Fibroblast of skin of left quadriceps (primary cell): Measurements from ENCODE around the gene HM13.
"Not testable (repeated sequence)": the region's sequence is repeated elsewhere in the genome, so short reads cannot be mapped to it uniquely, and the experiment has no call there.

ENCODE experiments used
- DNase-seq, 2 experiments: peaks; one replicate each; pipeline ENCODE4 v3.0.0-alpha.2; 2013; ENCODE audit warnings: low read depth in 2 of 2

The HM13 gene

DNA sequence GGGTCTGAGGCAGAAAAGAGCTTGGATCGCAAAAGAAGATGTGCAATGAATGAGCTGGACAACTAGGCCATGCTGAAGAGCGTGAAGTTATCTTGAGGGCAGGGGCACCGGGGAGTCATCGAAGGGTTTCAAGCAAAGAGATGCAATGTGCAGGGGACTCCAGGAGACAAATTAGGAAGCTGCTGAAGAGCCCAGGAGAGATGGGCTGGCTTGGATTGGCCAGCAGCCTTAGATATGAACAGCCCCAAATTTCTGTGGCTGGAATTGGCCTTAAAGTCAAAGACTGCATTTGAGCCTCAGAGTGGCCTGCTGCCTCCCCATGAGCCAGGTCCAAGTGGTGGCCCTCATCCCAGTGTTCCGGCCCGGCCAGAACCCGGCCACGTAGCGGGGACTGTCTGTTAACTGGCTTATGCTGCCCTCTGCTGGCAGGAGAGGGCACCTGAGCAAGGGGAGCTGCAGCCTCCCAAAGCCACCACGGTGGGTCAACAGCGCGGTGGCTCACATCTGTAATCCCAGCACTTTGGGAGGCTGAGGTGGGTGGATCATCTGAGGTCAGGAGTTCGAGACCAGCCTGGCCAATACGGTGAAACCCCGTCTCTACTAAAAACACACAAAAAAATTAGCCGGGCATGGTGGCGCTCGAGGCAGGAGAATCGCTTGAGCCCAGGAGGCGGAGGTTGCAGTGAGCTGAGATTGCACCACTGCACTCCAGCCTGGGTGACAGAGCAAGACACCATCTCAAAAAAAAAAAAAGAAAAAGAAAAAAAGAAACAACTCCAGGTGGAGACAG is 11.2 kb upstream of the HM13 start:
- peak; percentile 41 to 42 for DNase-seq

DNA sequence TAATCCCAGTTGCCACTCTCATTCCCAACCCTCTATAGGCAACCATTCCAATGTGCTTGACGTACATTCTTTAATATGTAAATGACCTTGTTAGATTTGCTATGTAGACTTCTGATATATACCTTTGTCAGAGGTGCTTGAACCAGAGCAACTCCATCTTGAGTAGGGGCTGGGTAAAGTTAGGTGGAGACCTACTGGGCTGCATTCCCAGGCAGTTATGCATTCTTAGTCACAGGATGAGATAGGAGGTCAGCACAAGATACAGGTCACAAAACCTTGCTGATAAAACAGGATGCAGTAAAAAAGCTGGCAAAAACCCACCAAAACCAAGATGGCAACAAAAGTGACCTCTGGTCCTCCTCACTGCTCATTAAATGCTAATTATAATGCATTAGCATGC is 8.3 kb upstream of the HM13 start:
- no peak for DNase-seq

DNA sequence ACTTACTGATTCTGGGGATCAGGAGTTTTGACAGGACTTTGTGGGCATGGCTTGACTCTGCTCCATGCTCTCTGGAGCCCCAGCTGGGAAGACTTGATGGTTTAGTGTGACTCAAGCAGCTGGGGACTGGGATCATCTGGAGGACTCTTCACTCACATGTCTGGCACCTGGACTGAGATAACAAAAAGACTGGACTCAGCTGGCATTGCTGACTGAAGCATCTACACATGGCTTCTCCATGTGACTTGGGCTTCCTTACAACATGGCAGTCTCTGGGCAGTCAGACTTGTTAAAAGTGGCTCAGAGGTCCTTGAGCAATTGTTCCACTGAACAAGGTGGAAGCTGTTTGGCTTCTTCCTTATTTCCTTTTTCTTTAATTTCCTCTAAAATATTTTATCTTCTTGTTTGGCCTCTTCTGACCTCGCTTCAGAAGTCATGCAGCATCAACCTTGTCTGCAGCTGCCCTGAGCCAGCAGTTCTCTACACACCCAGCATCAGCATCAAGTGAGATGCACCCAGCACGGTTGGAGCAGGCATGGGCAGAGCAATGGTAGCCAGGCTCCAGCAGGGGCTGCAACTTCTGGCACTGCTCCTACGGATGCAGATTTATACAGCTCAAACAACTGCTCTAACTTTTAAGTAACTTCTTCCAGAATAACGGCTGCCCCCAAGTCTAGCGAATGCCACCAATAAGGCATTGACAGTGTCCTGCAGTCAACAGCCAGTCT is 5.6 kb upstream of the HM13 start:
- DNase-seq, result no peak

DNA sequence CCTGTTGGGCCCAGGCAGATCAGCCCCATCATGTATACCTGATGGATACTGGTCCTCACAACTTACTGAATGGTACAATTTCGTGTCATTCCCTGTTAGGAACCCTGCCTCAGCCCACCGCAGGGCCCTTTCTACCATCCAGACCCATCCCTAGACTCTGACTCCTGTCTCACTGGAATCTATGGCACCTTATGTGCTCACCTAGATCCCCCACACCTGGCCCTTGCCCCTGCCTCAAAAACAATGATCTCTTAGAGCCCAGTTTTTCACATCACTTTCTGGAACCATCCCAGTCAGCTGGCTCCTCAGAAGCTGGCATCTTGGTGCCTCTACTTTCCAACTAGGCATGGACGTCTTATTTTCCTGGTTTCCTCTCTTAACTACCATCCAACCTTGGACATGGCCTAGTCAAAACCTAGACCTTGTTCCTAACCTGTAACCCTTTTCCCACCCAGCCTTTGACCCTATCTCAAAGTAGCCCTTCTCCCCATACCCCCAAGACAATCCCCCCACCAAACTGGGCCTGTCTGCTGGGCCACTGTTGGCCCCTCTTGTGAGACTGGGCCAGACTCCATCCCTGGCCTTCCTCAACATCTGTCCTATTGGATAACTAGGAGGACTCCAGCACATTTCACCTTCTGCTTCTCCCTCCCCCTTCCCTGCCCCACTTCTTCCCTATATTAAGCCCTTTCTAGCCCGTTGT is 981 bp downstream of the HM13 start:
- DNase-seq, result no peak

DNA sequence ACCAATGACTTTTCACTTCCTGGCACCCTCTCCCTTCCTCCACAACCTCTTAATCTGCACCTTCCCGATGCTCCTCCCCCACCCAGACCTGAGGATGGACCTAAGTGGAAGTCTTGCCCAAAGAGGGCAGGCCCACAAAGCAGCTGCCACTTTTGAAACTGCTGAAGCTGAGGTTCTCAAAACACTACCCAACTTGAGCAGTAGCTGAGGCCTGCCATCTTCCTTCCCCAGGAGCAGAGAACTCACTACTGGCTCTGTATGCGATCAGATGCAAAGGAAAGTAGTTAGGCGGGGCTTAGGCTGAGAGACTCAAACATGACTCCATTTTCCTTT is 1.5 kb downstream of the HM13 start:
- no peak for DNase-seq

DNA sequence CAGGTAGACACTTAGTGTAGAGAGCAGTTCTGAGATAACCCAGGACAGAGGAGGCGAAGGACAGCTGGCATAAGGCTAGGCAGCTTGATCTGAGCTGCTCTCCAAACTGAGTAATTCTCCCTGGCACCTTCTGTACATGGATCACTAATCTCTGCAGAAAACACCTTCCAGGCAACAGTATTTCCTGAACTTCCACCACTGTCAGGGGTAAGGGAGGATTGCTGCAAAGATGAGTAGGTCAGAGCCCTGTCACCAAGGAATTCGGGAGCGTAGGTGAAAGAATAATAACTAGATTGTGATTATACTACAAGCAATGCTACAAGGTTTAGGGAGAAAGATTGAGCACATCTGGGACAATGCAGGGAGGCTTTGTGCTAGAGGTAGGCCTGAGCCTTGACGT is 1.9 kb downstream of the HM13 start:
- no peak for DNase-seq

DNA sequence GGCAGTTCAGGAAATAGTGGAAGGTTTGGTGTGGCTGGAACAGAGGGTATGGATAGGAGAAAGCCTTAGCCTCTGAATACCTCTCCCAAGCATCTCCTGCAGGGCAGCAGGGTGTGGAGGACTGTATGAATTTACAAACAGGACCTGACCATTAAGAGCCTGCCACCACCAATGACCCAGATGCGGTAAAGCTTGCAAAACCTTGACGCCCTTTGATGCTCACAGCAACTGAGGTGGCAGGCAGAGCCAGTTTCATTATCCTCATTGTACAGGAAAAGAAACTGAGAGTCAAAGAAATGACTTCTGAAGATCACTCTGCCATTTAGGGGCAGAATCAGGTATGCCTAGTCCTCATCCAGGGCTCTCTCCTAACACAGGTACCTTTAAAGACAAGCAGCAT is 2.4 kb downstream of the HM13 start:
- DNase-seq, result no peak

DNA sequence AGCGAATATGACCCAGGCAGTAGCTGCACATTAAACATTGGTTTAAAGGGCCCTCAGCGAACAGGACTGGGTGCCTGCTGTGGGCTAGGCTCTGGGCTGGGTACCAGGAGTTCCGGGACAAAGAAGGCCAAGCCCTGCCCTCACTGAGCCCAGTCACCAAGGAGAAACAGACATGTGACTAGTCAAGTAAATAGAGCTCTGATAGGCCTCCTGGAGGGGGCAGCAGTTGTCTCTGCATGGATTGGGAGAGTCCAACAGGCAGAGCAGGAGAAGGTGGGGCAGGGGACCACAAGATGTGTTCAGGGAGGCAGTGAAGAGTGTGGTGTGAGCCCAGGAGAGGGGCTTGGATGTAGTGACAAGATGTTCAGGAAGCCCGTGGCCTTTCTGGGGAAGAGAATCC is 3.1 kb downstream of the HM13 start:
- DNase-seq, result no peak

DNA sequence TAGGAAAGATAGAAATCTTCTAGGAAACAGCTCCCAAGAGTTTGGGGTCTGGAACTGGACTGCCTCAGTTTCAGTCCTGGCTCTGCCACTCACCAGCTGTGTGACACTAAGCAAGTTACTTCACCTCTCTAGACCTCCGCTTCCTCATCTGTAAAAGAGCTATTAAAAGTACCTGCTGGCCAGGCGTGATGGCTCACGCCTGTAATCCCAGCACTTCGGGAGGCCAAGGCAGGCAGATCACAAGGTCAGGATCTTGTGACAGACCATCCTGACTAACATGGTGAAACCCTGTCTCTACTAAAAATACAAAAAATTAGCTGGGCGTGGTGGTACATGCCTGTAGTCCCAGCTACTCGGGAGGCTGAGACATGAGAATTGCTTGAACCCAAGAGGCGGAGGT is 7.0 kb downstream of the HM13 start:
- DNase-seq, result not testable (repeated sequence)

DNA sequence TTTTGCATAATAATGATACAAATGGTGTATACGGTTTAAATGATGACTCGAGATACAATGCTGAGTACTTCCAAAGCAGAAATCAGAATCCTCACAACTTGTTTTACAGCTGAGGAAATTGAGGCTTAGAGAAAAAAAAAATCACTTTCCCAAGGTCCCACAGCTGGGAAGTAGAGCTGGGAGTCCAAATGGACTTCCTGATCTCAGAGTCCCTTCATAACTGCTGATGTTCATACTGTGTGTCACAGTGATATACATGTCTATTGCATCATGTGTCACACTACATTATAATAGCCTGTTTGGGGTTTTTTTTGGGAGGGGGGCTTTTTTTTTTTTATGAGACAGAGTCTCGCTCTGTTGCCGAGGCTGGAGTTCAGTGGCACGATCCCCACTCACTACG is 8.5 kb downstream of the HM13 start:
- no peak for DNase-seq

DNA sequence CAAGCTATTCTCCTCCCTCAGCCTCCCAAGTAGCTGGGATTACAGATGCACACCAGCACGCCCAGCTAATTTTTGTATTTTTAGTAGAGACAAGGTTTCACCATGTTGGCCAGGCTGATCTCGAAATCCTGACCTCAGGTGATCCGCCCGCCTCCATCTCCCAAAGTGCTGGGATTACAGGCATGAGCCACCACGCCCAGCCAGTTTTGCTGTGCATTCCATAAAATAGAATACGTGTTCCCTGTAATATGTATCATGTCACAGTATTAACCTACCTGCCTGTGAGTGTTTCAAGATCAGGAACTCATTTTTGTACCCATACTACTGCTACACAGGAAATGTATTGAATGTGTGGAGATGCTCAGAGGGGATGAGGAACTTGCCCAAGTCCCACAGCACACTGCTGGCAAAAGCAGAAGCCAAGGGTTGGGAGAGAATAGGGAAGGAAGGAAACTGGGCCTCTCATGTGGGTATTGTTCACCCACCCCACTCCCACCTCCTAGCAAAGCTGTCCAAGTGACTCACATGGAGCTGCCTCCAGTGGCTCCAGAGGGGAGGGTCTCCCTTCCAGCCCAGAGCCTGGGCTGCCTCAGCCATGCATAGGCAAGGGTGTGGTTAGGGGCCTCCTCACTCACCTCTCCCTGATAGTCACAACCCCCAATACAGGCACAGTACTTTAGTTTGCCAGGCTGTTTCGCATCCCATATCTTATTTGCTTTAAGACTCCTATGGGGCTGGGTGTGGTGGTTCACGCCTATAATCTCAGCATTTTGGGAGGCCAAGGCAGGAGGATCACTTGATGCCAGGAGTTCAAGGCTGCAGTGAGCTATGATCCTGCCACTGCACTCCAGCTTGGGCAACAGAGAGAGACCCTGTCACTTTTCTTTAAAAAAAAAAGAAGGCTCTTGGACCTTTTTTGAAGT is 9.4 kb downstream of the HM13 start:
- no peak for DNase-seq

DNA sequence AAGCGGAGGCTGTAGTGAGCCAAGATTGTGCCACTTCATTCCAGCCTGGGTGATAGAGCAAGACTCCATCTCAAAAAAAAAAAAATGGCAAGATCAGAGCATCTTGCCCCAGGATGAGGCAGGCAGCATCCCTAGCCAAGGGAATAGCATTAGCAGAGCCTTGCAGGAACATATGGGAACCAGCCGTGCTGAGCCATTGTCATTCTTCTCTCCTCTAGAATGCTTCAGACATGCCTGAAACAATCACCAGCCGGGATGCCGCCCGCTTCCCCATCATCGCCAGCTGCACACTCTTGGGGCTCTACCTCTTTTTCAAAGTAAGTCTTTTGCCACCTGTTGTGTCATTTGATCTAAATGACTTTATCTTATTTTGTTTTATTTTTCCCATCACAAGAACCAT is 13.0 kb downstream of the HM13 start:
- no peak for DNase-seq

DNA sequence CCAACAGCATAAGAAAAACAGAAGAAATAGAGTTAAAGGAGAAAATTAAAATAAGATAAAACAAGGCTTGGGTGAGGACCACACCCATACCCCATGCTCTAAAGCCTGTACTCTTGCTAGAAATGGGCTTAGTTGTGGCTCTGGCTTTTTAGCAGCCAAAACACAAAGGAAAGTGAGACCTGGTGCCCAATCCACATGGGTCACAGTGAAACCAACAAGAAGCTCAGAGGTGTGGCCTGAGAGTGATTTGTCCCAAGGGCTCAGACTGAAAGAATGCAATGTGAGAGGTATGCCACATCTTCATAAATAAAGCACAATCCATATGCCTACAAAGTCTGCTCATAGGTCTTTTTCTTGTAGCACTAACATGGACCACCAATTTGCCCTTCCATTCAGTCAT is 21.1 kb downstream of the HM13 start:
- no peak for DNase-seq

DNA sequence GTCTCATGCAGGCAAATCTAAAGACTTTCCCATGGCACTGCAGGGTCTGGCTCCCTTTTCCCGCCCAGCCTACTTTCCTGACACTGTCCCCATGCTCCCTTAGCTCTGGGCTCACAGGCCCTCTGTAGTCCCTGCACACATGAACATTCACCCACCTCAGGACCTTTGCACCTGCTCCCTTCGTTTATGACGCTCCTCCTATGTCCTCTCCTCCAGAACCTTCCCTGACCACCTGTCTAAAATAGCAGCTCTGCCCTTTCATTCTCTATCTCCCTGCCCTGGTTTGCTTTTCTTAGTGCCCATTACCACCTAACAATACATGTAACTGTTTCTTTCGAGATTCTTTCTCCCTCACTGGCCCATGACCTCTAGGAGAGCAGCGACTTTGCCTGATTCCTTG is 22.3 kb downstream of the HM13 start:
- DNase-seq, result no peak

DNA sequence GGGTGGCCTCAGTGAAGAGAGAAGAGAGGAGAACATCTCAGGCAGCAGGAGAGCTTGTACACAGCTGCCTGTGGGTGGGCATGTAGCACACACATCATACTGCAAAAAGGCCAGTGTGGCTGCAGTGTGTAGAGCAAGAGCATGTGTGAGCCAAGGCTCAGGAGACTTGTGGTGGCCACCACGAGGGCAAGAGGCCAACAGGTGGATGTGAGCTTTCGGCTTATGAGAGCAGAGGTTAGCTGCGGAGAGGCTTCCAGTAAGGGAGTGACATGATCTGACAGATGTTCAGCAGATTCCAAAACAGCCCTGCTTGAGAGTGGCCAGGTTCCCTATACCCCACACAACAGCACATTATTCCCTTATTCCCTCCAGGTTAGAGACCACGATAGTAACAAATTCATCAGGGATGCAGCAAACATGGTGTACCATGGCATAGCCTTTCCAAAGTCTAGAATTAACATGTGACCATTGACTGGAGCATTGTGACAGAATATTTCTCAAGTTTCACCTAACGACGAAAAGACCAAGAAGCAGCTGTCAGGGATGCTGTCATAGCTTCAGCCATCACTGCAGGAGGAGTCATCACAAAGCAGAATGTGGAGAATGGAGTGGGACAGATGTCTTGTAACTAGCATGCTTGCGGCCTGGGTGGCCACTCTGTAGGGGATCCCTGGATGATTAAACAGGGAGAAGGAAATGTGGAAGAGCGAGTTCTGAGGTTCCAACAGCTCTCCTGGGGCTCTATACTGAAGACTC is 23.1 kb downstream of the HM13 start:
- no peak for DNase-seq

DNA sequence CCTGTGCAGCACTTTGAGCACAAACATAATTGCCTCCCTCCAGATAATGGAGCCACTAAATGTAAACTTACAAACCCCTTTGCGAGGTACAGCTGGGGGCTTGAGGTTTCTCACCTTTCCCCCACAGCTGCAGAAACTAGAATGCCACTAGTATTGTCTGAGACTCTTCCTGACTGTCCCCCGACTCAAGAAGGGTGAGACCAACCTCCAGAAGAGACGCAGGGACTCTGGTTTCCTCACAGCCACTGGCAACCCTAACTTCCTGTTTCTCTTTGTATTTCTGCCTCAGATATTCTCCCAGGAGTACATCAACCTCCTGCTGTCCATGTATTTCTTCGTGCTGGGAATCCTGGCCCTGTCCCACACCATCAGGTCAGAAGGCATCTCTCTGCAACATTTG is 23.6 kb downstream of the HM13 start:
- no peak for DNase-seq

DNA sequence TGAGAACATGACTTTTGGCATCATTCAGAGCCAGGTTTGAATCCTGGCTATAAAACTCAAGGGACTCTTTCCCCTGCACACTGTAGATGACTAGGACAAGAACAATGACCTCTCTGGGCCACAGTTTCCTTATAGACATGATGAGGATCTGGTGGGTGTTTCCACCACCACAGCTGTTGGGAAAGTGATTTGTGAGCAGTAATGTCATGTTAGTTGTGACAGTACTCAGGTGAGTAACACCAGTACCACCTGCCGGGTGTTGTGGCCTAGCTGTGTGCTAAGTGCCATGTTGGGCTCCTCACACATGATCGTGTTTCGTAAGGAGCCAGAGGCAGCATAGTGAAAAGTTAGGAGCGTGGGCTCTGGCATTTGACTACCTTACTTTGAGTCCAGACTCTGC is 24.1 kb downstream of the HM13 start:
- no peak for DNase-seq

DNA sequence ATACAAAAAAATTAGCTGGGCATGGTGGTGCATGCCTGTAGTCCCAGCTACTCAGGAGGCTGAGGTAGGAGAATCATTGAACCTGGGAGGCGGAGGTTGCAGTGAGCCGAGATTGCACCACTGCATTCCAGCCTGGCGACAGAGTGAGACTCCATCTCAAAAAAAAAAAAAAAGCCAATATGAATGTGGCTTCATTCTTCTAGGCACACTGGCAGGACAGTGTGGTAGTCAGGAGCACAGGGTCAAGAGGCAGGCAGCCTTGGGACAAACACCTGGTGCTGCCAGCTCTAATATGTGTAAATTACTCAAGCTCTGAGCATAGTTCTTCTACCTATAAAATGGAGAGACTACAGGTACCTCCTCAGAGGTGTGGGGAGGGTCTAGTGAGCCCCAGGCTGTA is 25.4 kb downstream of the HM13 start:
- DNase-seq, result not testable (repeated sequence)

DNA sequence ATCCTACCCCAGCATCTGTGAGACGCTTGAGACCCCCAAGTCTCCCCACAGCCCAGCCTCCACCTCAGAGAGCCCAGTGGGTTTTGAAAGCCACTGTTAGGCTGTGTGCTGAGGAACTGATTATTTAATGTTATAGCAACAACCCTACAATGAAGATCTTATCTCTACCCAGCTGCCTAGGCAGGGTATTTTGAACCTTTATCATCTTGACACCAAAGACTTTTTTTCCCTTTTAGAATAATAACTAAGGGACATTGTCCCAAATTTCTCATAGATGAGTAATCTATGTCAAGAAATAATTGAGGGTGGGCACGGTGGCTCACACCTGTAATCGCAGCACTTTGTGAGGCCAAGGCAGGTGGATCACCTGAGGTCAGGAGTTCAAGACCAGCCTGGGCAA is 26.2 kb downstream of the HM13 start:
- no peak for DNase-seq

DNA sequence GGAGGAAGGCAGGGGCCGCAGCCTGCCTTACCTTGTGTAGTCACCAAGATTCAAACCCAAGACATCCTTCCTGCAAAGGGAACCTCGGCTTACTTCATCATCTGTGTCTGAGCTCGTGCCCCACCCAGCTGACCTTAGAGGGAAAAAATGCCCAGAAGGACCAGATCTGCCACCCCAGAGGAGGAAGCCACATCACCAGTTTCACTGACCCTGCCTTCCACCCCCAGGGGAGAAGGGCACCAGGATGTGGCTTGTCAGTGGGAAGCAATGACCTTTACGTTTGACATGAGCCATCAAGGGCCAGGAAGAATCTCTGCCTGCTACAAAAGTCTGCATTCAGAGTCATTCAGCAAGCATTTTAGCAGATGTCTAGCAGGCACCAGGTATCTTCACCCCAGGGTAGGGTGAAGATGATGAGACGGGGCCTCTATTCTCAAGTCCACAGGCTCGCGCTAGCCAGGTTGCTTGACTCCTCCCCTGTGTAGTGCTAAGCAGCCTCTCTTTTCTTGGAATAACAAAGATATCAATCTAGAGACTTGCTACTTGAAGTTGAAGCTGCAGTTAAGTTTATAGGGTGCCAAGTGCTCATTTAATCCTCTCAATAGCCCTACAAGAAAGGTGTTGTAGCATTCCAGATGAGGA is 28.1 kb downstream of the HM13 start:
- no peak for DNase-seq

DNA sequence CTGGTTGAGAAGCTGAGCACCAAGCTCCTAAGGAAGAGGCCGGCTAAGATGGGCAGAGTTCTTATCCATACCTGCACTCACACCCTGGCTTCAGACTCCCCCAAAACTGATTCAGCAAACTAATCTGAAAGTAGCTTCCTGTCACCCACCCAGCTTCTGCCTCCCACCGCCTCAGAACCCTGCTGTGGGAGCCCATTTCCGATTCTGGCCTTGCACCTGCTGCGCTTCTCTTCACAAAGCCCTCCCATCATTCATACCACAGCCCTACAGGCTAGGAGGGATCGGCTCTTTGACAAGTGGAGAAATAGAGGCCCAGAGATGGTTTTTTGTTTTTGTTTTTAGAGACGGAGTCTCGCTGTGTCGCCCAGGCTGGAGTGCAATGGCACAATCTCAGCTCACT is 28.7 kb downstream of the HM13 start:
- no peak for DNase-seq
